Spleen (tissue), 7 donors: ENCODE data around the gene PIGH.

Experiments used
- CTCF ChIP-seq, 11 experiments: fragments of 200-600 bp in 7 of 11; fragments of 450-650 bp in 4 of 11; sonication (generic) in 4 of 11; IDR thresholded peaks in 8 of 11; conservative IDR thresholded peaks in 3 of 11; 1 replicate in 7 of 11; 2 replicates in 4 of 11; pipeline versions ENCODE4 v1.4.0 to v1.8.0; 2016 to 2021; ENCODE audit warnings: antibody characterized with exemption in 11 of 11, inconsistent platforms in 4 of 11, mild to moderate bottlenecking in 1 of 11
- POLR2A ChIP-seq, 3 donors: fragments of 450-650 bp; IDR thresholded peaks; one replicate each; pipeline ENCODE4 v1.5.1; 2017; ENCODE audit warnings: antibody characterized with exemption in 3 of 3, mild to moderate bottlenecking in 1 of 3
- donor health status: DM: no; HTN: no; CAD: no; lungs with moderate emphysema.
- donor health status: DM: no; HTN: no; CAD: no.
- donor health status: DM: no; HTN: no; CAD: no.

- TF ChIP-seq CTCF (IDR thresholded peaks at IDR 0.05 in 8 of 11, conservative IDR thresholded peaks at IDR 0.05 in 3 of 11) (no peak), POLR2A (IDR thresholded peaks at IDR 0.05) (no peak)
Measured at GRCh38 chr14:67577181-67577808, 22.8 kb downstream of the PIGH start.
